UCSD-AML1 (cell line): Measurements from ENCODE around the gene NOTCH4.
"Not testable (repeated sequence)": the region's sequence is repeated elsewhere in the genome, so short reads cannot be mapped to it uniquely, and the experiment has no call there.

ENCODE experiments used
- DNase-seq: peaks from one replicate; lab custom pipeline; 2025; ENCODE audit not compliant: unreplicated experiment; lab: John Stamatoyannopoulos, UW

The NOTCH4 gene

DNA sequence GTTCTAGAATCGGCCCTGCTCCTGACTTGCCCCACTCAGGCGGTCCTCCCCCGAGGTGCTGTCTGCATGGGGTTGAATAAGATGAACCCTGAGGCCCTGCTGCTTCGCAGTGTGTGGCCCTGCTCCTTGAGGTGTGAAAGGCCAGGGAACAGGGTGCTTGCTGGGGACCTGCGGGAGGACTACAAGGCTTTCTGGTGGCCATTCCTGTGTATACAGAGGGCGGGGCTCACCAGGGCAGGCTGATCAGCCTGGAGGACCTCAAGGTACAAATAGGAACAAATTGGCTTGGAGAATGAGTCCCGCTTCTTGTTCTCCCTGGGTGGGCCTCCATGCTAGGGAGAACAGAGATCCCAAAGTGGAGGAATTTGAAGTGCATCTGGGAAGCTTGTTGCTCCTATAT, 5.7 kb downstream of the NOTCH4 start:
- DNase-seq = no peak

DNA sequence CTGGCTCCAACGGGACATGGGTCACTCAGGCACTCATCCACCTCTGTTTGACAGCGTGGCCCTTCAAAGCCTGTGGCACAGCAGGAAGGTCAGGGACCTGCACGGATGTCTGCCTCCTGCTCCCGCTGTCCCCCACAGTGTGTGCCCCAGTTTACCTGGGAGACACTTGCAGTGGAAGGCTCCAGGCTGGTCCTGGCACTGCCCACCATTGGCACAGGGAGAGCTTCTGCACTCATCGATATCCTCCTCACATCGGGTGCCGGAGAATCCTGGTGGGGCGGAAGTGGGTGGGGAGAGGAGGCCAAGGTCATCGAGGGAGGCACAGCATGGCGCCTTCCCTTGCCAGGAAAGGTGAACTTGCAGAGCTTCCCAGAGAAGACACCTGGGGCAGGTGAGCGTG, 6.9 kb downstream of the NOTCH4 start:
- DNase-seq = no peak

DNA sequence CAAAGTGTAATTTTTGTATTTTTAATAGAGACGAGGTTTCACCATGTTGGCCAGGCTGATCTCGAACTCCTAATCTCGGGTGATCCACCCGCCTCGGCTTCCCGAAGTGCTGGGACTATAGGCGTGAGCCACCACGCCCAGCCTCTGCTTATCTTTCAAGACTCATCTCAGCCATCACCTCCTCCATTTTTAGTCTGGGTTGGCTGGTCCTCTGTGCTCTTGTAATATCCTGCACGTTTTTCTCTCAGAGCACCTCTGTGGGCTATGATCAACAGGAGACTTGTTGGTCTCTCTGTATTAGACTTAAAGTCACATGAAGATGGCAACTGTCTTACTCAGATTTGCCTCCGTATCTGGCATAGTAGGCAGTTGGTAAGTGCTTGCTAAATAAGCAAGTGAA, 7.6 kb downstream of the NOTCH4 start:
- no peak for DNase-seq

DNA sequence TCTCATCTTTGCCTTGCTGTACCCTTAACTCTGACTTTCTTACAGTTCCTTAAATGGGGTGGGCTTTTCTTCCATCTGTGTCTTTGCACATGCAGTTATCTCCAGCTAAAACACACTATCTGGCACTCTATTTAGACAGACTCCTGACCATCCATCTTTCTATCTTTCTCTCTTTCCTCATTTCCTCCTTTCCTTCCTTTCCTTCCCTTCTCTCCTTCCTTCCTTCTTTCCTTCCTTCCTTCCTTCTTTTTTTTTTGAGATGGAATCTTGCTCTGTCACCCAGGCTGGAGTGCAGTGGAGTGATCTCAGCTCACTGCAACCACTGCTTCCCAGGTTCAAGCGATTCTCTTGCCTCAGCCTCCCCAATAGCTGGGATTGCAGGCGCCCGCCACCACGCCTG, 8.2 kb downstream of the NOTCH4 start:
- DNase-seq = no peak

DNA sequence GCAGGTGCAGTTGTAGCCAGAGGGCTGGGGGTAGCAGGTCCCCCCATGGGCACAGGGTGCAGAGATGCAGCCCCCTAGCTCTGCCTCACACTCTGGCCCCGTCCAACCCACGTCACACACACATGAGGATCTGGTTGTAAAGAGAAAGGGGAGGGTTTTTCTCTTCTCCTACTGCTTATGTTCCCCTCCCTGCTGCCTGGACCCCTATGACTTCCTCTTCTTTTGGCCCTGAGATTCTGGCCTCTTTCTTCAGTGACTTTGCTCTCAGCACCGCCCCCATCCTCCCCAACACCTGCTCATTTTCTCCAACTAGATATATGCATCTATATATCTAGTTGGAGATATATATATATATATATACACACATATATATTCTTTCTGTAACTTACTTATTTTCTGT, 9.7 kb downstream of the NOTCH4 start:
- DNase-seq = no peak

DNA sequence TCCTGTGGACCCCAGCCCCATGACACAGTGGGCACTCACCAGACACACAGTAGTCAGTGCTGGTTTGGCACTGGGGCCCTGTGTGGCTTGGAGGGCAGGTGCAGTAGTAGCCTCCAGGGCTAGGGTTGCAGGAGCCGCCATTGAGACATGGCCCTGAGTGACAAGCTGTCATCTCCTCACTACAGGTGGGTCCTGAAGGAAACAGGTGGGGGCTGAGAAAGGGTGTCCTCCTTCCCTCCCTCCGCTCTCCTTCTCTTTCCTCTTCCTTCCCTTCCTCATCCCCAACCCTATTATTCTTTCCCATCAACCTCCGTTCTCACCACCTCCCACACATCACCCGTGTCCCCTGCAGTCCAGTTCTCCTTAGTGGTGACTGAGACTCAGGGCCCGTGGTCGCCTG, 10.2 kb downstream of the NOTCH4 start:
- no peak for DNase-seq

DNA sequence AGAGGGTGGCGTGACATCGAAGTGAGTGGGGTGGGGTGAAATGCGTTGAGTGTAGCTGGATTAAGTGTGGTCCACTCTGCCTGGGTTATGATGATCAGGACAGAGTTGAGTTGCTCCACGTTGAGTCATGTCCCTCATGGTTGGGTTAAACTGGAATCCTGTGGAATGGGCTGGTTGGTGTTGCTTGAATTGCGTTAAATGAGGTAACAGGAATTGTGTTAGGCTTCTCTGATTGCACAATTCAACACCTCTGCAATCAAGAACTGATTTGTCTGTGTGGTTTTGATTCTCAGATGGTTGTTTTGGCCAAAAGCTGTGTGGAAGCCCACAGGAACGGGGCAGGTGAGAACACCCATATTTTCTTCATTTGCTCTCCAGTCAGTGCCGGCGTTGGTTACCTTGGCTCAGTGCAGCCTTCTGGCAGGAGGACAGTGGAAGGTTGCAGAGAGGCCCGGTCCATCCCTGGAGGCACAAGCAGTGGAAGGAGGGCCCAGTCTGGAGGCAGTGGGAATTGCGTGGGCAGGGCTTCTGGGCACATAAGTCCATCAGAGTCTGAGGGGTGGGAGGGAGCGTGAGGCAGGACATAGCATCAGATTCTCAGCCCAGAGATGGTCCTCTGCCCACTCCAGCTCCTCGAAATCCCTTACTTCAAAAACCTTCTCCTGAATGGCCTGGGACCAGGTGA, 11.6 kb downstream of the NOTCH4 start:
- no peak for DNase-seq

DNA sequence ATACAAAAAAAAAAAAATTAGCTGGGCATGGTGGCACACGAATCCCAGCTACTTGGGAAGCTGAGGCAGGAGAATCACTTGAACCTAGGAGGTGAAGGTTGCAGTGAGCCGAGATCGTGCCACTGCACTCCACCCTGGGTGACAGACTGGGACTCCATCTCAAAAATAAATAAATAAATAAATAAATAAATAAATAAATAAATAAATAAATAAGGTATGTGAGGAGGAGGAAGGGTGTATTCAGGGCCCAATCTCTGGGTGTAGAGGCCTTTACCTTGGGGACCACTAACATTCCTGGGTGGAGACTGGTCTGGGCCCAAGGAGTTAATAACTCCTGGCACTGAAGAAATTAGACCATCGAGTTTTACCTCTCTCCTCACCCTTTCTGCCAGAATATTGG, 12.4 kb downstream of the NOTCH4 start:
- DNase-seq = not testable (repeated sequence)

DNA sequence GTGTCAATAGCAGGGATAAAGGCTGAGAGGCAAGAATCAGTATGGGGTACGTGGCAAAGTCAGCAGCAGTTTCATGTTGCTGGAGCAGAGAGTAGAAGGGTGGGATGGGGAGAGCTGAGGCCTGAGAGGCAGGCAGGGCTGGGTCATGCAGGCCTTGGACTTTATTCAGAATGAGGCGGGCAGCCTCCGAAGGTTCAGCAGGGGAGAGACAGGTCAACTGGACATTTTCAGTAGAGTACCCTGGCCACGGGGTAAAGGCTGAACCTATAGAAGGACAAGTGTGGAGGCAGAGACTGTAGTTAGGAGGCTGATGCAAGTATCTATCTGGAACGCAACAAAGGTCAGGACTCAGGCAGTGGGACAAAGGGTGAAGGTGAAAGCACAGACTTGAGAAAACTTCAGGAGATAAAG, 13.7 kb downstream of the NOTCH4 start:
- no peak for DNase-seq

DNA sequence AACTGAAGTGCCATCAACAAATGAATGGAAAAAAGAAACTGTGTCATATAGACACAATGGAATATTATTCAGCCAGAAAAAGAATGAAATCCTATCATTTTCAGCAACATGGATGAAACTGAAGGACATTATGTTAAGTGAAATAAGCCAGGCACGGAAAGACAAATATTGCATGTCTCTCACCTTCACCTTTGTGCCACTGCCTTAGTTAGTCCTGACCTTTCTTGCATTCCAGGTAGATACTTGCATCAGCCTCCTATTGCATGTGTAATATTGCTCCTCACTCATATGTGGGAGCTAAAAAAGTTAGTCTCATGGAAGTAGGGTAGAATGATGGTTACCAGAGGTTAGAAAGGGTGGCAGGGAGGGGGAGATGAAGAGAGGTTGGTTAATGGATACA, 14.9 kb downstream of the NOTCH4 start:
- DNase-seq = no peak

DNA sequence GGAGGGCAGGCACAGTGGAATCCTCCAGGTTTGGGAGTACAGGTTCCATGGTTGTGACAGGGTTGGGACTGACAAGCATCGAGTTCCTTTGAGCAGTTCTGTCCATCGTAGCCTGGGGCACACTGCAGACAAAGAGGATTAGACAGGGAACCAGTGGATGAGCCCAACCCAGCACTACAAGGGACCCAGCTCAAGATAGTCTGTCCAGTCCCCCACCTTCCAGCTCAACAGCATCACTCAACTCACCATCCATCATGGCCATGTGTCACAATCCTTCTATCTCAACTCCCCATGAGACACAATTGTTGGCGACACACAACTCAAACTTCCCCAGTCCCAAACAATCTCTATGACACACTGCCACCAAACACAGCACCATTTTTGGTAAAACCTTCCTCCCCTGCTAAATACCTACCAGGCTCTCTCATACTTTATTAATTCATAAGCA, 19.6 kb downstream of the NOTCH4 start:
- no peak for DNase-seq

DNA sequence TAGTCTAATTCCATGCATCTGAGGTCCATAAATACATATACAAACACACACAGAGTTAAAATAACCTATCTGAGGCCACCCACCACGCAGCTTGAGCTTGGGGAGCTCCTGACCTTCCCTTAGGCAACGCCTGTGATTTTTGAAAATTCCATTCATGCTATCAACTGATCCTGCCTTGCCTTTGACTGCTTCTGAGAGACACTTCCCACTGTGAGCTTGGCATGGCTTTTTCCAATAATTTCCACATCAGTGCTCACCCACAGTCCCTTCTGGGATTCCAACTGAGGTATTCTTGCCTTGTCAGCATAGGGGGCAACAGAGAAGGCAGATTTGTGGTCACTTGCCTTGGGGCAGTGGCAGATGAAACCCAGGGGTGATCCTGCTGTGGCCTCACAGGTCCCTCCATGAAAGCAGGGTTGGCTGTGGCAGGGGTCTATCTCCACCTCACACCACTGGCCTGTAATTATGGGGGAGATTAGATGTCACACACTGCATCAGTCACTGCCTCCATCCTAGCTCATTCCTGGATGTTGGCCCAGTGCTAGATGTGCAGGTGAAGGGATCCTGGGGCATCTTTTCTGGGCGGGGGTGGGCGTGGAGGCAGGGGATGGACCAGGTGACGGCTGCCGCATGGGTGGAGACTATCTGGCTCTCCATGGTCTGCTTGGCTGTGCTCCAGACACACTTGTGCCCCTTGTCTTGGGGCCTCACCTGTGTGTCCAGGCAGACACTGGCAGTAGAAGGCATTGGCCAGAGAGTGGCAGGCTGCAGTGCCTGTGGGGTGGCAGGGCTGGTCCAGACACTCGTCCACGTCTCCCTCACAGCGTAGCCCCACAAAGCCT, 20.2 kb downstream of the NOTCH4 start:
- no peak for DNase-seq

DNA sequence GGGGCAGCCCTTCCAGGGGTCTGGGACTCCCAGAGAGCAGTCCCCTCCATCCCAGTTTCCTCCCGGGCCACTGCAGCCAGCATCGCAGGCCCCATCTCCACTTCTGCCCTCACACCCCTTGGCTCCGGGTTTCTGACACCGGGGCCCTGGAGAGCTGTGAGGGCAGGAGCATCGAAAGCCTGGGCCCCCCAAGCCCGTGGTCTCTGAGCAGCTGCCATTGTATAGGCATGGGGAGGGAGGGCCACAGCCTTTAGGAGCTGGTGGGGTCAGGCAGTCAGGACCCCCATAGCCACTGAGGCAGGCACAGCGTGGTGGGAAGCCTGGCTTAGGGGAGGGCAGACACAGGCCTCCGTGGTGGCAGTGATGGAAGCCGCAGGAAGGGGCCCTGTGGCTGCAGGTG, 21.7 kb downstream of the NOTCH4 start:
- DNase-seq = no peak

DNA sequence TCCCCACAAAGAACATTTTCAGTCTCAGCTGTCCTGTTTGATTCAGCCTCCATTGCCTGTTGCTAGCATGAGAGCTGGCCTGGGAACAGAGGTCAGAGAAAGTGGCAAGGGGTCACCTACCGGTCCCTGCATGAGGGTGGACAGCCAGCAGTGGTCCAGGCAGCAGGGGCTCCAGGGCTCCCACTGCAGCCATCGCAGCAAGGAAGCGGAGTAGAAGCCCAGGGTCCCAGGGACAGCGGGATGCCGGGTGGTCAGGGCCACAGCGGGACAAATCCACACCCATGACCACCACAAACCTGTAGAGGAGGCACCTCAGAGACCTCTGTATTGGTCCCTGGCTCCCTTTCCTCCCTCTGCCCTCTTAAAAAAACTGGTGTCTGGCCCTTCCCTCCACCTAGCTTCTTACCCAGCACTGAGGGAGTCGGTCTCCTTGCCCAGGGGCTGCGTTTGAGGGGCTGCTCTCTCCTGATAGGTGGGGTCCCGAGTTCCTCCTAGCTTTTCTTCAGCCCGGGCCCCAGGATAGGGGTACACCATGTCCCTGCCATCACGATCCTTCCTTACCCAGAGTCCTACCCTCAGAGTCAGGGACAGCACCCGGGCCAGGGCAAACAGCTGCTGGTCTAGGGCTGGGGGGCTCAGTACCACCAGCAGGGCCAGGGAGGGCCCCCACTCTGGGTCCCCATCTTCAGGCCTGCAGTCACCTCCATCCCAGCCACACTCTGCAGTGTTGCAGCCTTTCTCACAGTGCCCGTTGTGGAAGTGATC, 23.0 kb downstream of the NOTCH4 start:
- no peak for DNase-seq

DNA sequence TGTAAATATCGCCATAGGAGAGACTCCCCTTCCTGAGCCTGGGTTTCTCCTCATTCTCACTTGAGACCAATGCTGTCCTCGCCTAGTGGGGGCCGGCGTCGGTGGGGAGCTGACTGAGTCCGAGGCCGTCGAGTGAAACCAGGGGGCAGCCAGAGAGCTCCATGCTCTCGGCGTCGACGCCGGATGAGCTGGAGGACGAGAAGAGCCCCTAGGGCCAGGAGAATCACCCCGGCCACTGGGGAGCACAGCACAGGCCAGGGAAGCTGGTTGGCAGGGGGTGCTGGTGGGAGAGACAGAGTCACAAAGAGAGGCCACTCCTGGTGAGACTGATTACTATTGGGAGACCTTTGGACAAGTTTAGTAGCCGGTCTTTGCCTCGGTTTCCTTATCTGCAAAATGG, 25.0 kb downstream of the NOTCH4 start:
- no peak for DNase-seq

DNA sequence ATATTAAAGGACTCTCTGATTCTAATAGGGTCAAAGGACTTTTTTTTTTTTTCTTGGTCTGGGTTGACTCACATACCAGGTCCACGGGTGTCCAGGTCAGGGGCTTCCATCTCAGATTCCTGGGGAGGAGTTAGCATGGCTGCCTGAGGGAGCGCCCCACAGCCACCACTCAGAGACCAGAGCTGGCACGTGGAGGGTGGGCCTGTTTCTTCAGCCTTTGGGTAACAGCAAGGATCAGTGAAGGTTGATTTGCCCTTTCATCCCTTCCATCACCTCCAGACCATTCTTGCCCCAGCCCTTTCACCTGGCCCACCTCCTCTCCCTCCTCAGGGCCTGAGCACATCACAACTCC, 25.5 kb downstream of the NOTCH4 start:
- DNase-seq = no peak

DNA sequence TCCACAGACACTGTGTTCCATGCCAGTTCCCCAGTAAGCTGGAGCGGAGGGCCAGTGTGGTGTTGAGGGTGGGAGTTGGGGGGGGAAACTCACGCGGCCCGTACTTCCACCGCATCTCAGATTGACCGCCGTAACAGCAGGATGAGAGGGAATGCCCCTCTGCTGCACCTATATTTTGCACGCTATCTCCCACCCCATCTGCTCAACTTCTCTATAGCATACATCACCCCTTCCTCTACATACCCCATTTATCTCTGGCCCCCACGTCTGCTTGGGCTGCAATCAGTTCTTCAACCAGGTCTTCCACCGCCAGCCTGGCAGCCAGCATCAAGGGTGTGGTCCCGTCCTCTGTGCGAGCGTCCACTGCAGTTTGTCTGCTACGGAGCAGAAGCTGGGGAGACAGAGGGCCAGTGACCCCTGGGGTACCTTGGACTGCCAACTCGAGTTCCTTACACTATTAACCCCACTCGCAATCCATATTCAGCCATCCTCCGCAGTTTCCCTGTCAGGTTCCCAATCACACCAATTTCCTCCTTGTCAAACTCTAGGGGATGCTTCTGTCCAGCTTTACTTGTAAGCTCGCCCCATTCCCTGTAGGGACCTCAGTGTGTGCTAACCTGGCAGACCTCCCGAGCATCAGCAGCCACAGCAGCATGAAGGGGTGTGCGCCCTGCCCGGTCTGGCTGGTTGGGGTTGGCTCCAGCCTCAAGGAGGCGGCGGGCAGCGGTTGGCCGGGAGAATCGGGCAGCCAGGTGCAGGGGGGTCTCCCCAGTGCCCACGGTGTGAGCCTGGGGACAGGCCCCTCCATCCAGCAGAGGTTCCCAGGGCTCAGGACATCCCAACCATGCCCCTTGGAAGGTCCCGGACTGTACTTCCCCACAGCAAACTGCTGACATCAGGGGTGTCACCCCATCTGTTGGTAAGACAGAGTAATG, 26.9 kb downstream of the NOTCH4 start:
- DNase-seq = no peak

DNA sequence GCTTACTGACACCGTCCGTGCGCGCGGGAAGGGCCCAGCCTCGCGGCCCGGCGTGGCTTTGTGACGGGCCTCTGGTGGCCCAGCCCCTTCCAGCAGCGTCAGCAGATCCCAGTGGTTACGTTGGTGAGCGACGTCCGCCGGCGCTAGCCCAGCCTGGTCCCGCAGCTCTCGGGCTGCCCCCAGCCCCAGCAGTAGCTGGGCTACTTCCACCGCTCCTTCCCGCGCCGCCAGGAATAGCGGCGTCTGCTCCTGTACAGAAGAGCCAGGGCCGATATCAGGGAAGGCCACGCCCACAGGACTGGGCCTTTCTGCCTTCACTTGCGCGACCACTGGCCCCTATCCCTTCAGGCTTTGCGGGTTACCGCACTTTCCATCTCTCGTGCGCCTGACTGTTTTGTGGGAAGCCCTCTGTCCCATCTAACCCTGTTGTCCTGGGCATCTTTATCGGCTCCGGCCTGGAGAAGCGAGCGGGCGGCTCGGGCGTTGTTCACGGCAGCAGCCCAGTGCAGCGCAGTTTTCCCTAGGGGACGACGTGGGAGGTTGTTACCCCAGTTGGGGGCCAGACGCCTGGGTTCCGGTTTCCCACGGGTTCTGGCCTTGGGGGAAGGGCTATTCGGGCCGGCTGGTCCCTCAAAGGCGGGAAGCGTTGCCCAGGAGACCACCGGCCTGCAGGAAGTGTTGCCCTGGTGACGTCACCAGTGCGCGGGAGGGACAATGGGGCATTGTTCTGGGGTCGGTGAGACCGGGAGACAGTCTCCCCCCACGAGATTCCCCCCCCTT, 27.8 kb downstream of the NOTCH4 start:
- peak; percentile 78 for DNase-seq

DNA sequence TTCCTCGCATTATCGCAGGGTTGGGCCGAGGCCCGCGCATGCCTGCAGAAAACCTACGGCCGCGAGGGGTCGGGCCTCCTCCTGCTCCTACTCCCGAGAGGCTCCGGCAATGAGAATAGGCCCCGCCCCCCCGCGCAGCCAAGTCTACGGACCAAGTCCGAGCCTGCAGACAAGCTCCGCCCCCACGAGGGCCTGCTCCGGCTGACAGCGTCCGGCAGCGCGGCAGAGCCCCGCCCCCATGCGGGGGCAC, 28.3 kb downstream of the NOTCH4 start:
- peak; percentile 100 for DNase-seq
